ENCODE measurements around the gene AGFG1.
A peak's percentile ranks its signal among the peaks of the same experiment; 100 is the strongest.
"Not testable (repeated sequence)": the region's sequence is repeated elsewhere in the genome, so short reads cannot be mapped to it uniquely, and the experiment has no call there.

AGFG1 gene

DNA sequence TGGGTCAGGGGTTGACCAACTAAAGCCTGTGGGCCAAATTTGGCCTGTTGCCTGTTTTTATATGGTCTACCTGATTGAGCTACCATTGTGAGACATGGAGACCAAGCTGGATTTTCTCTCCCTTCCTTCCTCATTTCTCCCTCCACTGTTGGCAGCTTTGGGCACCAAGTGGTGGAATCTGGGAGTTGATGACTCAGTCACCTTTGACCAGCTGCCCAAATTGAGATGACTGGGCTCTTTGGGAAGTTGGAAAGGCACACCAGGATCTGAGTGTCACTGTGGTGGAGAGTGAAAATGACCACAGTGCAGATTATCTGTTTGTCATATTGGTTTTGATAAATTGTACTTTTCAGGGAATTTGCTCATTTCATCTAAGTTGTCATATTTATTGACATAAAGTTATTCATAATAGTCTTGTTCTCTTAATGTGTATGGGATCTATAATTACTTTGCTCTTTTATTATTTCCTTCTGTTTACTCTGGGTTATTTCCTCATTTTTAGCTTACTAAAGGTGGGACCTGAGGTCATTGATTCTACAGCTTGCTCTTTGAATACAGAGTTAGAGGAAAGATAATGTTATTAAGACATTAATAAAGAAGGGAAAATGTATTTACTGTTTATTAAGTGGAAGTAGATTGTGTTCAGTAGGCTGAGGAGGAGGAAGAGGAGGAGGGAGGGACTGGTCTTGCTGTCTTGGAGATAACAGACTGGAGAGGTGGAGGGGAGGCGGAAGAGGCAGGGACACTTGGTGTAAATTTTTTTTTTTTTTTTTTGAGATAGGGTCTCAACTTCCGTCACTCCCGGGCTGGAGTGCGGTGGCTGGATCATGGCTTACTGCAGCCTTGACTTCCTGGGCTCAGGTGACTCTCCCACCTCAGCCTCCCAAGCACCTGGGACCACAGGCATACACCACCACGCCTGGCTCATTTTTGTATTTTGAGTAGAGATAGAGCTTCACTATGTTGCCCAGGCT lies 31.8 kb downstream of the AGFG1 start:
- peak; percentile 24 for DNase-seq

DNA sequence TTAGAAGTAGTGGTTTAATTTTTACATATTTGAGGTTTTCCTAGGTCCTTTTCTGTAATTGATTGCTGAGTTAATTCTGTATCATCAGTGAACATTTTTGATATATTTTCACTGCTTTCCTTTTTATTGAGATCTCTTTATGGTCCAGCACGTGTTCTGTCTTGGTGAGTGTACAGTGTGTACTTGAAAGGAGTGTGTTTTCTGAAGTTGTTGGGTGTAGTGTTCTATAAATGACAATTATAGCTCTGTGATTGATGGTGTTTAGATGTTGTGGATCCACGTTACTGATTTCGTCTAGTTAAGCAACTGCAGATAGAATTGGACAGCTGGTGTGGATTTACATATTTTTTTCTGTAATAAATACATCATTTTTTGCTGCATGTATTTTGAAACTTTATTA lies 32.7 kb downstream of the AGFG1 start:
- no peak for DNase-seq

DNA sequence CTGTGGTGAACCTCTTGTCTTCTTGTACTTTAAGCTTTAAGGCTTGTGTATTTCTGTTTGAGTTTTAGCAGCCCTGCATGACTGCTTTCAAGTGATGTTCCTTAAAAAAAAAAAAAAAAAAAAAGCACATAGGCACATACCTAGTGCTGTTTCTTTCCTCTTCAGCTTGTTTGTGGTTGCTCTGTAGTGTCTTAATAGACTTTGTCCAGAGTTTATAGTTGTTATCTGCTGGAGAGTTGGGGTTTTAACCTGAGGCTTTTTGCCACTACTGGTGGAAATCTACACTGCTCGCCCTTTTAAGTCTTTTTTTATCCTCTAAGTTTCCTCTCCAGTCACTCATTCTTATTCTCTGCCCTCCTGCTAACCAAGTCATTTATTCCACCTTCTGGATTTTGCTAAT lies 34.5 kb downstream of the AGFG1 start:
- DNase-seq = no peak

DNA sequence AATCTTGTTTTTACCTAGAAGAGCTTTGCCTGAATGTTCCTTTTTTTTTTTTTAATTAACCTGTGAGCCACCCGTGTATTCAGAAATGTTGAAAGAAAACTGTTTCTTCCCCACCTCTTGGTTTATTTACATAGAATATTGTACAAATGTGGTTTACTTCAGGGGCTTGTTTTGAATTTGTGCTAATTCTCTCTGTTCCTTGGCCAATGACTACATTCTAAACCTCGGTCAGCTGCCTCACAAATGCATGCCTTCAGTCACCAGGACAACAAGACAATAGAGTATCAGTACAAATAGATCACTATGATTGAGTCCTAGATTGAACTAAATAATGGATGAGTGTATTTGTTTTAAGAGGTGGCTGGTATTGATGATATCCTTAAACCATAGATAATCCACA lies 36.0 kb downstream of the AGFG1 start:
- DNase-seq = no peak

DNA sequence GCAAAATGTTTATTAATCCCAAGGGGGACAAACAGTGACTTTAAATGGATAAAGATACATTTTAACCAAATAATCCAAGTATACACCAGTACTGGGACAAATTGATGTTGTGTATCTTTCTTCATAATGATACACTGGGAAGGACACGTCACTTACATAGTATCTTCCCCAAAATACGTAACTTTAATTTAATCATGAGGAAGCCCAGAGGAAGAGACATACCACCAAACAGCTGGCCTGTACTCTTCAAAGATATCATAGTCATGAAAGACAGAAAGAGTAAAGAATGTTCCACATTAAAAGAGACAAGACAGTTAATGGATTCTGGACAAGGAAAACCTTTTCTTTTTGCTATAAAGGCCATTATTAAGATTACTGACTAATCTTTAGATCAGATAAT lies 37.1 kb downstream of the AGFG1 start:
- DNase-seq = no peak

DNA sequence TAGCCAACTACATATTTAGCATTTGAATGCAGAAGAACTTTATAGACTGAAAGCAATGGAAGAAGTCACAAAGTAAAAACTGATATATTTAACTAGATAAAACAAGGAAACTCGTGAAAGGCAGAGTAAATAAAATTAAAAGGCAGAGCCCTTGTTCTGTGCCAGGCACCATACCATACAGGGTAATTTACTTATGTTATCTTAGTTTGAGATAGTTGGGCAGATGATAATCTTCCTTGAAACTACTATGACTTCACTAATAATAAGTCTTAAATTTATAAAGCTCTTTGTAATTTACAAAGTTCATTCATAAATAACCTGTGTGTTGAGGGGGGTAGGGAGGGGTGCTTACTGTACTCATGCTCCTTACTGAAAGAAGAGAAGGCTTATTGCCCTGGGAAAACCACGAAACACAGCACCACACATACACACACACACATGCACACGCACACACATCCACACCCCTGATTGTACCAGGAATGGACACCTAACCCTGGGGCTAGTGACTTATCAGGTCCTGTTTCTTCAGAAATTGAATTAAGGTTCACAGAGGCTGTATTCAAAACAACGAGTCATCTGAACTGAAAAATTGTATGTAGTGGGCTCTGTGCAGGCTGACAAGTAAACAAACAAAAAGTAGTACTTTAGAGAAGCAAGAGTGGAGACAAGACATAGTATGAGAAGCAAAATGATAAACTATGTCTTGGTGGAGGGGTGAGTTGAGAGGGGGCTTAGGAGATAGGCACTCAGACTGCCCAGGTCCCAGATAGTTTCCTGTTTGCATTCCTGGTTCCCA lies 38.1 kb downstream of the AGFG1 start:
- peak; percentile 11 for DNase-seq

DNA sequence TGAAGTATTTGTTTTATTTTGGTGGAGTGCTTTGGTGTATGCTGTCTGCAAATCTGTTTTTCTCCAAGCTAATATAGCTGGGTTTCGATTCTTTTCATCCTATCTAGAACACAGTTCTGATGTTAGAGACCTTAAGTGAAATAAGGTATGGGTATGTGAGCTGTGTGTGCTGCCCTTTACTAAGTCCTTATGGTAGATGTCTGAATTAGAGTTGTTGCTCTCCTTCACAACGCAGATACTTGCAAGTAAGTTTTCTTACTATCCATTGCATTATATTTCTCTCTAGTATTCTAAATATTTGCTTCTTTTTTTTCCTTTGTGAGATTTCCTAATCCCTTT lies 38.6 kb downstream of the AGFG1 start:
- DNase-seq = no peak

DNA sequence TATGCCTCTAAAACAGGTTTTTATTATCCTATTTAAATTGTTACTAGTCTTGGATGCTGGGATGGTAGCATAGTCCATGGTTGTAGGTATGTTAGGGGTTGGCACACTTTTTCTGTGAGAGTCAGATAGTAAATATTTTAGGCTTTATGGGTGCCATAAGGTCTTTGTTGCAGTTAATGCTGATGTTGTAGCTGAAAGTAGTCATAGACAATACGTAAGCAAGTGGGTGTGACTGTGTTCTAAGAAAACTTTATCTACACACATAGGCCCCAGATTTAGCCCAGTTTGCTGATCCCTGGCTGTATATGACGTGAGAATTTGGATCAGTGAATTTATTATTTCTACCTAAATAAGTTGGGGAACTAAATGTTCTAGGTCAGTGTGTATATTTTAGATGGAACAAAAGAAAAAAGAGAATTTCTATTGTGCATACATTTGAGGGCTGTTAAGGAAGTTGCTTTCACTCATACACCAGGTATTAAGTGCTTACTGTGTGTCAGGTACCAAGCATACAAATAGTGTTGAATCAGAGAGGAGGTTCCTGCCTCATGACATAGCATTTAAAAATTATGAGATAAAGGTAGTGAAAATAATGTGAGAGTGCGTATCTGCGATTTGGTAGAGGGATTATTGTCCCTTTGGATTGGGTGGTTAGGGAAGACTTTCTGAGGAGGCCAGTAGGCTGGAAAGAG lies 39.4 kb downstream of the AGFG1 start:
- no peak for DNase-seq

DNA sequence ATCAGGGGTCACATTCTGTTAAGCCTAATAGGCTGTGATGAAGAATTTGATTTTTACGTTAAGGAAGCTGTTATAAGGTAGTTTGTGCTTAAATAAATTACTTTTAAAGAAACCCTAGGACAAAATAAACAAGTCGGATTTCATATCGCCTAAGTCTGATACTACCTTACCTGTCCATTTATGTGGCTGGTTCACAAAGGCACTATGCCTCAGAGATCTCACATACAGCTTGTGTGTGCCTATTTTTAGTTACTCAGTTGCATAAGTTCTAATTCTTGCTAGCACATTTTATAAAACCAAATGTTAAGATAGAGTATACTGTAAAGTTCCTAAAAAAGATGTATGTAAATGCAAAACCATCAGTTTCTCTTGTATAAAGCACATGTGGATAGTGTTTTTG lies 40.0 kb downstream of the AGFG1 start:
- no peak for DNase-seq

DNA sequence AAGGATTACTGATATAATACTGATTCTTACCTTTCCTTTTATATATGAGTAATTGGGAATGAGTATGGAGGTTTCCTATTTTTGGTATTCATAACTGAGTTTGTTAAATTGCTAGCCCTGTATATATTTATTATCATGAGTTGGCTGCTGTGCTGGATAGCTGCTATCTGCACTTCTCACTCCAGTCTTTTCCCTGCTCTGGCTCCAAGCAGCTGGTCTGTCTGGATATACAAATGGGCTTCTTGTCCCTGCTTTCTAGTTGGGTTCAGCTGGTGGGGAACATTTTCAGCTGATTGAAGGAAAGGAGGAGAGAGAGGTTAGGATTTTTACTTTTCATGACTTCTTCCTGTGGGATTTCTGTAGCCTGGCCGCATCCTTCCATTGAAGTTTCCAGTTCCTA lies 41.2 kb downstream of the AGFG1 start:
- DNase-seq = no peak

DNA sequence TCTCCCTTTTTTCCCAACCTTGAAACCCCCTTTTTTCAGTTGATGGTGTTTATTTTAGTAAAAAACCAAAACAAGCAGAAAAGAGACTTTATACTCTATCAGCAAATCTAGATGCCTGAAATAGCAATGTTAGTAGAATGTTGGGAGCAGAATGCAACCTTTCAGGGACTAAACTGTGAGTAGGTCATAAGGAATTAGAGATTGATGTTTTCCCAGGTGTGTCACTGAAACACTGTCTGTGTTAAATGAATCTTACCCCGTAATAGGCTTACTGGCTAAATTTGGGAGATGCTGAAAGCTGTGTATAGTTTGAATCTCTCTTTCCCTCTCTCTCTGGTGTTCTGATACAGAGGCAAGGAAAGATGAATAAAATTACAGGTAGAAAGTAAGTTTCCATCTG lies 43.8 kb downstream of the AGFG1 start:
- no peak for DNase-seq

DNA sequence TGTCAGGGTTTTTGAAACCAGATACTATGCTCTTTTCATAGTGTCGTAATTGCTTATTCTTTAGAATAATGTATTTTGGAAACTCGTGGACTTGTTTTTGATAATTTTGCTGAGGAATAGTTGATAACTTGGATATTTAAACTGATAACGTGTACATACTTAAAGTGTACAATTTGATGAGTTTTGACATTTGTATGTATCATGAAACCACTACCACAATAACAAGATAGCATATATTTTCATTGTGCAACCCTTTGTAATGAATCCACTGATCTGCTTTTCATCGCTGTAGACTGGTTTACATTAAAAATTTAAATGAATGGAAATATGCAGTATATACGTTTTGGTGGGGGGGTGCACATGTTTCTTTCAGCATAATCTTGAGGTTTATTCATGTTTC lies 45.8 kb downstream of the AGFG1 start:
- no peak for DNase-seq

DNA sequence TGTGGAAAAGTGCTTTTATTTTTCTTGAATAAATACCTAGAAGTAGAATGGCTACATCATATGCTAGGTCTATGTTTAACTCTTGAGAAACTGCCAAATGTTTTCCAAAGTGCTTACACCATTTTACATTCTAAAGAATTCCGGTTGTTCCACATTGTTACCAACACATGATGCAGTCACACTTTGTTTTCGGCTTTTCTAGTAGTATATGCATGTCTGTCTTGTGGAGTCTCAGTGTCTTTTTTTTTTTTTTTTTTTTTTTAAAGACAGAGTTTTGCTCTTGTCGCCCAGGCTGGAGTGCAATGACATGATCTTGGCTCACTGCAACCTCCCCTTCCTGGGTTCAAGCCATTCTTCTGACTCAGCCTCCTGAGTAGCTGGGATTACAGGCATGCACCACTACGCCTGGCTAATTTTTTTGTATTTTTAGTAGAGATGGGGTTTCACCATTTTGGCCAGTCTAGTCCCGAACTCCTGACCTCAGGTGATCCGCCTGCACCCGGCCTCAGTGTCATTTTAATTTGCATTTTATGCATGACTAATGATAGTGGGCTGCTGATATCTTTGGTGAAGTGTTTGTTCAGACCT lies 46.4 kb downstream of the AGFG1 start:
- DNase-seq = not testable (repeated sequence)

DNA sequence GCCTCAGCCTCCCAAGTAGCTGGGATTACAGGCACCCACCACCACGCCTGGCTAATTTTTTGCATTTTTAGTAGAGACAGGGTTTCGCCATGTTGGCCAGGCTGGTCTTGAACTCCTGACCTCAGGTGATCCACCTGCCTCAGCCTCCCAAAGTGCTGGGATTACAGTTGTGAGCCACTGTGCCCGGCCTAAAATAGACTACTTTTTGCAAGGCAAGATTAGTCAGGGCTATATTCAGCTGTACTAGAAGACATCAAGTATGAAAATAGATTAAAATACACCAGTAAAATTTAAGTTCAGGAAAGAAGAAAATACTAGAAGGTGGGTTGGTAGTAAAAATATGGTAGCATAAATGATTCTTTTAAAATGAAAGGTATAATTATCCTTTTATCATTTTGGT lies 49.2 kb downstream of the AGFG1 start:
- DNase-seq = not testable (repeated sequence)

DNA sequence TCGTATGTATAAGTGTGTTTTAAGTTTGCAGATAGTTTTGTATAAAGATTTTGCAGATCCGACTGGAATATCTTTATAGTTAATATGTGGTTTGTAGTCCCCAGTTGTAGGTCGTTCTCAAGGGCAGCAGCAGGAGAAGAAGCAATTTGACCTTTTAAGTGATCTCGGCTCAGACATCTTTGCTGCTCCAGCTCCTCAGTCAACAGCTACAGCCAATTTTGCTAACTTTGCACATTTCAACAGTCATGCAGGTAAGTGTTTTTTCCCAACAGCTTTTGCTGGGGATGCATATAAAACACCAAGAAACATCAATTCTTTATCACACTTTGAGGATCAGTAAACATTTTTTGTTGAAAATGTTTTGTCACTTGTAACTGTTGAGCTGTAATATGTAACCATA lies 52.7 kb downstream of the AGFG1 start:
- no peak for DNase-seq

DNA sequence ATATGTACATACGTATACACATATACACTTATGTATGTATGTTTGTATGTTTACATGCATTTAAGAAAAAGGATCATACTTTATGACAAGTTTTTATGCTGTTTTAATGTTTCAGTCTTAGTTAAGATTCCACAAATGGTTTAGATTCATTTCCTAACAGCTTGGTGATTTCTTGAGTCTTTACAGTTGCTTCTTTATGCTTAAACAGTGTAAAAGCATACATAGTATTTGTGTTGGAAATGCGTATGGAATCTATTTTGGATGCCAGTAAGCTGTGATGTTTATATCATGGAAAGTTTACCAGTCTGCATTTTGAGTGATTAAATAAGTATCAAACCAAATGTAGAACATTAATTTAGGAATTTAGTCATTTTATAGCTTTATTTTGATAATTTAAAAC lies 55.4 kb downstream of the AGFG1 start:
- no peak for DNase-seq

DNA sequence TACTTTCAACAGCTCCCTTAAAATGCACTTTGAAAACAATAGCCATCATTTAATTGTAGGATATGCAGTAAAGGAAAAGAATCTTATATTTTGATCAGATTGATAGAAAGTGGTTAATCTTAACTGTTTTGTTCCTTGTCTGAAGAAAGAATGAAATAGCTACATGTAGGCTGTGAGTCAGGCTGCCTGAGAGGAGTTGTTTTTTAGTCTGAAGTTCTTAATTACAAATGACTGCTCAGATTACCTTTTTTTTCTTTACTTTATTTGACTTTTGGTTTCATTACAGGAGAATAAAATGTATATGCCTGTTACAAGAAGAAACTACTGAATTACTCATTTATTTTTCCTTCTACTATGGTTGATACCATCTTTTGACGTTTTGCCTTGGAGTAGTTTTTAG lies 56.8 kb downstream of the AGFG1 start:
- DNase-seq = no peak

DNA sequence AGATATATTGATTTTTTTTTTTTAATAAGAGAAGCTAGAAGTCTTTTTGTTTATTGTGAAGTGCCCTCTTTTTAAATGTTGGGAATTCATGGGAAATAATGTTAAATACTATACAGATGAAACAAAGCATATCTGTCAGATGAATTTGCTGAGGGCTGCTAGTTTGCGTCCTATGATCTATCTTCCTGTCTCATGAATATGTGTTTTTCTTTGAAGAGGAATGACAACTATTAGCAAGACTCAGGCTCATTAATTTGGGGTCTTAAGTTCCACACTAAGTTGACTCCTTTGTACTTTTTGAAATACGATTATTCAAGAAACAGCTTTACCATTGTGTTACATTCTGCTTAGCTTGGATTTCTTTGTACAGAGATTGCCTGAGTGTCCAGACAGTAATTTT lies 57.9 kb downstream of the AGFG1 start:
- DNase-seq = no peak

DNA sequence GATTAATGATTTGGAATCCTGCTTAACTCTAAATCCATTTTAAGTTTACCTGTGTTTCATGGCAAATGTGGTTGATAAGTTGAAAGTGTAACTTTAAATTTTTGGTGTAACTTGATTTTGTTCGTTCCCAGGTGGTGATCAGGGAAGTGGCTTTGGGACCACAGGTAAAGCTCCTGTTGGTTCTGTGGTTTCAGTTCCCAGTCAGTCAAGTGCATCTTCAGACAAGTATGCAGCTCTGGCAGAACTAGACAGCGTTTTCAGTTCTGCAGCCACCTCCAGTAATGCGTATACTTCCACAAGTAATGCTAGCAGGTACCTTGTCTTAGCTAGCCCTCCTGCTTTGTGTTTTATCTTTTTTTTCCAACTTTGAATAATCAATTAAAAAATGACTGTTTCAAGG lies 62.8 kb downstream of the AGFG1 start:
- DNase-seq = no peak

DNA sequence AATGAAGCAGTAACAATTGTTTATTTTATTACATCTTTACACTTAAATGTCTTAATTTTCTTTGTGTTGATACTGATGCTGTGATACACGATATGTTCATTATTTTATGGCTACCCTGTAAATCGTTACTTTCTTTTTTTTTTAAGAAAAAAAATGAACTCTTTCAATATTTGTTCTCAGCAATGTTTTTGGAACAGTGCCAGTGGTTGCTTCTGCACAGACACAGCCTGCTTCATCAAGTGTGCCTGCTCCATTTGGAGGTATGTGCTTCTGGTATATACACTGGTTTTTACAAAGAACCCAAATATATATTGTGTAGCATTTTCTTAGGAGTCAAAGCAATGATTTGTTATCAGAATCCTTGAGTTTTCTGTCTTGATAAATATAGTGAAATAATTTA lies 64.5 kb downstream of the AGFG1 start:
- DNase-seq = no peak

DNA sequence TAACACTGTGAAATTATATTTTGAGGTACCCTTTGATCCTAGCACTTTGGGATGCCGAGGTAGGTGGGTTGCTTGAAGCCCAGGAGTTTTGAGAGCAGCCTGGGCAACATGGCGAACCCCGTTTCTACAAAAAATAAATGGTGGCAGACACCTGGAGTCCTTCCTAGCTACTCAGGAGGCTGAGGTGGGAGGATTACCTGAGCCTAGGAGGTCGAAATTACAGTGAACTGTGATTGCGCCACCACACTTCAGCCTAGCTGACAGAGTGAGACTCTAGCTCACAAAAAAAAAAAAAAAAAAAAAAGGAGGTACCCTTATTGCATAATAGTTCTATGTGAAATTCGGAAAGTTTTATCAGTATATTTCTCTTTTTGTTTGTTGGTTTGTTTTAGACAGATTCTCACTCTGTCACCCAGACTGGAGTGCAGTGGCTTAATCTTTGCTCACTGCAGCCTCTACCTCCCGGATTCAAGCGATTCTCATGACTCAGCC lies 67.6 kb downstream of the AGFG1 start:
- no peak for DNase-seq

DNA sequence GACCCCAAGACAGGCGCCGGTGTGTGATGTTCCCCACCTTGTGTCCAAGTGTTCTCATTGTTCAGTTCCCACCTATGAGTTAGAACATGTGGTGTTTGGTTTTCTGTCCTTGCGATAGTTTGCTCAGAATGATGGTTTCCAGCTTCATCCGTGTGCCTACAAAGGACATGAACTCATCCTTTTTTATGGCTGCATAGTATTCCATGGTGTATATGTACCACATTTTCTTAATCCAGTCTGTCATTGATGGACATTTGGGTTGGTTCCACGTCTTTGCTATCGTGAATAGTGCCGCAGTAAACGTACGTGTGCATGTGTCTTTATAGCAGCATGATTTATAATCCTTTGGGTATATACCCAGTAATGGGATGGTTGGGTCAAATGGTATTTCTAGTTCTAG lies 68.4 kb downstream of the AGFG1 start:
- not testable (repeated sequence) for DNase-seq

DNA sequence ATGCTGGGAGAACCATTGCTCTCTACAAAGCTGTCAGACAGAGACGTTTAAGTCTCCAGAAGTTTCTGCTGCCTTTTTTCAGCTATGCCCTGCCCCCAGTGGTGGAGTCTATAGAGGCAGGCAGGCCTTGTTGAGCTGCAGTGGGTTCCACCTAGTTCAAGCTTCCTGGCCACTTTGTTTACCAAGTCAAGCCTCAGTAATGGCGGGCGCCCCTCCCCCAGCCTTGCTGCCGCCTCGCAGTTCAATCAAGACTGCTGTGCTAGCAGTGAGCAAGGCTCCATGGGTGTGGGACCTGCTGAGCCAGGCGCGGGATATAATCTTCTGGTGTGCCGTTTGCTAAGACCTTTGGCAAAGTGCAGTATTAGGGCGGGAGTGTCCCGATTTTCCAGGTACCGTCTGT lies 74.0 kb downstream of the AGFG1 start:
- no peak for DNase-seq

All from T1000 (cell line).